Ishikawa (cell line): Measurements from ENCODE around the gene ETNK1.

Source experiments
- TF ChIP-seq, protein P1 (sequence below): IDR thresholded peaks from 2 replicates; pipeline ENCODE4 v1.6.1; 2012
- TF ChIP-seq, protein P2 (sequence below): IDR thresholded peaks from 2 replicates; pipeline ENCODE4 v1.6.1; 2012; ENCODE audit warnings: low read depth, mild to moderate bottlenecking

DNA sequence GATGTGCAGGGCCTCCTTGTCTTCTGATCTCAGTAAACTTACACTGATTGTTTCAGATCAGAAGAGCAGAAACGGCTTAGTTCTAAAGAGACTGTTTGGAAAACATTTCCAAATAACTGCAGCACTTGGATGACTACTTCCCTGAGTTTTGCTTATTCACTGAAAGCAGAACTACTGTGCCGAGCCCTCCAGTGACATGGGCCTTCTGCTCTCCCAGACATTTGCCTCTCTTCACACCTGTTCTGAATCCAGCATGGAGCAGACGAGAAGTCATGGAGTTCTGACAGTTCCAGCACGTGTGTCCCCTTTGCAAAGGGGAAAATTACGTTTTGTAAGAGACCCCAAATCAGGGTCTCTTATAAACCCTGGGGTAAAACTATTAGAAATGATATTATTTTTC, 31.4 kb downstream of the ETNK1 start:
- TF ChIP-seq, protein P1, sequence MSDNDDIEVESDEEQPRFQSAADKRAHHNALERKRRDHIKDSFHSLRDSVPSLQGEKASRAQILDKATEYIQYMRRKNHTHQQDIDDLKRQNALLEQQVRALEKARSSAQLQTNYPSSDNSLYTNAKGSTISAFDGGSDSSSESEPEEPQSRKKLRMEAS: no peak
- TF ChIP-seq, protein P2, sequence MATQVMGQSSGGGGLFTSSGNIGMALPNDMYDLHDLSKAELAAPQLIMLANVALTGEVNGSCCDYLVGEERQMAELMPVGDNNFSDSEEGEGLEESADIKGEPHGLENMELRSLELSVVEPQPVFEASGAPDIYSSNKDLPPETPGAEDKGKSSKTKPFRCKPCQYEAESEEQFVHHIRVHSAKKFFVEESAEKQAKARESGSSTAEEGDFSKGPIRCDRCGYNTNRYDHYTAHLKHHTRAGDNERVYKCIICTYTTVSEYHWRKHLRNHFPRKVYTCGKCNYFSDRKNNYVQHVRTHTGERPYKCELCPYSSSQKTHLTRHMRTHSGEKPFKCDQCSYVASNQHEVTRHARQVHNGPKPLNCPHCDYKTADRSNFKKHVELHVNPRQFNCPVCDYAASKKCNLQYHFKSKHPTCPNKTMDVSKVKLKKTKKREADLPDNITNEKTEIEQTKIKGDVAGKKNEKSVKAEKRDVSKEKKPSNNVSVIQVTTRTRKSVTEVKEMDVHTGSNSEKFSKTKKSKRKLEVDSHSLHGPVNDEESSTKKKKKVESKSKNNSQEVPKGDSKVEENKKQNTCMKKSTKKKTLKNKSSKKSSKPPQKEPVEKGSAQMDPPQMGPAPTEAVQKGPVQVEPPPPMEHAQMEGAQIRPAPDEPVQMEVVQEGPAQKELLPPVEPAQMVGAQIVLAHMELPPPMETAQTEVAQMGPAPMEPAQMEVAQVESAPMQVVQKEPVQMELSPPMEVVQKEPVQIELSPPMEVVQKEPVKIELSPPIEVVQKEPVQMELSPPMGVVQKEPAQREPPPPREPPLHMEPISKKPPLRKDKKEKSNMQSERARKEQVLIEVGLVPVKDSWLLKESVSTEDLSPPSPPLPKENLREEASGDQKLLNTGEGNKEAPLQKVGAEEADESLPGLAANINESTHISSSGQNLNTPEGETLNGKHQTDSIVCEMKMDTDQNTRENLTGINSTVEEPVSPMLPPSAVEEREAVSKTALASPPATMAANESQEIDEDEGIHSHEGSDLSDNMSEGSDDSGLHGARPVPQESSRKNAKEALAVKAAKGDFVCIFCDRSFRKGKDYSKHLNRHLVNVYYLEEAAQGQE: no peak
